ENCODE data around the gene CCL28.
"Not testable (repeated sequence)": the region's sequence is repeated elsewhere in the genome, so short reads cannot be mapped to it uniquely, and the experiment has no call there.

The CCL28 gene

GRCh38 chr5:43412156-43412555 is at the start of gene CCL28:
CCL28 (minus strand) TSS chr5:43412391; CDS start chr5:43412316, 75 bp downstream.
- no peak for DNase-seq

GRCh38 chr5:43461066-43461465 is 48.9 kb upstream of the CCL28 start:
- DNase-seq = no peak

GRCh38 chr5:43456556-43456955 is 44.4 kb upstream of the CCL28 start:
- no peak for DNase-seq

GRCh38 chr5:43441575-43441974 is 29.4 kb upstream of the CCL28 start:
- not testable (repeated sequence) for DNase-seq

- no peak for DNase-seq
These were observed 25.0 kb upstream of the CCL28 start for GRCh38 chr5:43437062-43437660.

GRCh38 chr5:43433382-43433781 is 21.2 kb upstream of the CCL28 start:
- no peak for DNase-seq

GRCh38 chr5:43432486-43433375 is 20.5 kb upstream of the CCL28 start:
- DNase-seq = no peak

GRCh38 chr5:43429706-43430105 is 17.5 kb upstream of the CCL28 start:
- DNase-seq = no peak

- DNase-seq = no peak
These were observed 16.8 kb upstream of the CCL28 start for GRCh38 chr5:43429016-43429415.

- no peak for DNase-seq
These were observed 15.1 kb upstream of the CCL28 start for GRCh38 chr5:43427306-43427705.

- no peak for DNase-seq
These were observed 13.8 kb upstream of the CCL28 start for GRCh38 chr5:43425983-43426382.

GRCh38 chr5:43423086-43423485 is 10.9 kb upstream of the CCL28 start:
- DNase-seq = not testable (repeated sequence)

GRCh38 chr5:43422143-43422542 is 10.0 kb upstream of the CCL28 start:
- DNase-seq = no peak

GRCh38 chr5:43421450-43422133 is 9.4 kb upstream of the CCL28 start:
- no peak for DNase-seq

GRCh38 chr5:43420241-43420640 is 8.1 kb upstream of the CCL28 start:
- no peak for DNase-seq

GRCh38 chr5:43418561-43418960 is 6.4 kb upstream of the CCL28 start:
- no peak for DNase-seq

- no peak for DNase-seq
These were observed 4.7 kb upstream of the CCL28 start for GRCh38 chr5:43416803-43417394.

GRCh38 chr5:43415935-43416802 is 4.0 kb upstream of the CCL28 start:
- no peak for DNase-seq

- no peak for DNase-seq
These were observed 1.8 kb upstream of the CCL28 start for GRCh38 chr5:43413966-43414365.

GRCh38 chr5:43412644-43413043 is 453 bp upstream of the CCL28 start:
- no peak for DNase-seq

GRCh38 chr5:43411495-43411894 is 696 bp downstream of the CCL28 start:
- DNase-seq = no peak

- no peak for DNase-seq
These were observed 1.8 kb downstream of the CCL28 start for GRCh38 chr5:43410414-43410813.
